CD14-positive monocyte (primary cell): ENCODE measurements around the gene KHDRBS2. TPM values are rescaled to one million over a fixed set of nuclear protein-coding genes. Genes with fewer than 3 reads are reported as not detected.
A peak's percentile ranks its signal among the peaks of the same experiment; 100 is the strongest.

Experiments used
- DNase-seq, 3 donors: peaks; one replicate each; pipeline ENCODE4 v3.0.0-alpha.2; 2011 to 2022
- H2AFZ ChIP-seq: 2 replicates; pipeline ENCODE4 v1.6.0; 2012; ENCODE audit warnings: mild to moderate bottlenecking, low read depth, low read length, inconsistent platforms; ENCODE audit not compliant: insufficient read depth, poor library complexity, severe bottlenecking
- H3K27ac ChIP-seq, 2 donors: 1 replicate in 1 of 2; 2 replicates in 1 of 2; pipeline ENCODE4 v1.5.1; 2012 to 2013; ENCODE audit warnings: low read length in 2 of 2, control low read depth in 1 of 2, inconsistent platforms in 1 of 2, low read depth in 1 of 2, mild to moderate bottlenecking in 1 of 2
- H3K27me3 ChIP-seq, 2 donors: one replicate each; pipeline versions ENCODE4 v1.6.0 to v1.6.1; 2011 to 2013; ENCODE audit warnings: low read length in 2 of 2; ENCODE audit not compliant: control insufficient read depth in 2 of 2, insufficient read depth in 2 of 2
- H3K36me3 ChIP-seq, 2 donors: replicated peaks in 1 of 2; 1 replicate in 1 of 2; 2 replicates in 1 of 2; pipeline versions ENCODE4 v1.5.1 to v1.6.1; 2012 to 2013; ENCODE audit warnings: low read length in 2 of 2, control low read depth in 1 of 2, inconsistent platforms in 1 of 2, mild to moderate bottlenecking in 1 of 2; ENCODE audit not compliant: insufficient read depth in 2 of 2, control insufficient read depth in 1 of 2
- H3K4me1 ChIP-seq, 2 donors: 1 replicate in 1 of 2; 2 replicates in 1 of 2; pipeline versions ENCODE4 v1.5.1 to v1.6.1; 2012 to 2013; ENCODE audit warnings: low read length in 2 of 2, control low read depth in 1 of 2, inconsistent platforms in 1 of 2, mild to moderate bottlenecking in 1 of 2, moderate library complexity in 1 of 2; ENCODE audit not compliant: insufficient read depth in 2 of 2, control insufficient read depth in 1 of 2
- H3K4me2 ChIP-seq: replicated peaks from 2 replicates; pipeline ENCODE3; 2012; ENCODE audit warnings: low read length, moderate library complexity, mild to moderate bottlenecking; ENCODE audit not compliant: poor library complexity, severe bottlenecking; ENCODE audit errors: extremely low read depth
- H3K4me3 ChIP-seq, 3 experiments: fragments of 200-600 bp in 1 of 3; sonication (generic) in 1 of 3; replicated peaks in 1 of 3; 1 replicate in 2 of 3; 2 replicates in 1 of 3; pipeline ENCODE4 v1.5.1; 2011 to 2013; ENCODE audit warnings: low read length in 3 of 3, mild to moderate bottlenecking in 3 of 3, control low read depth in 2 of 3, low read depth in 2 of 3, inconsistent platforms in 1 of 3, moderate library complexity in 1 of 3
- H3K79me2 ChIP-seq: 2 replicates; pipeline ENCODE4 v1.6.0; 2012; ENCODE audit warnings: mild to moderate bottlenecking, control low read depth, inconsistent platforms, low read length, moderate library complexity; ENCODE audit not compliant: insufficient read depth
- H3K9ac ChIP-seq: 2 replicates; pipeline ENCODE4 v1.6.0; 2017; ENCODE audit warnings: low read length, mild to moderate bottlenecking; ENCODE audit not compliant: insufficient read depth, poor library complexity, severe bottlenecking
- H3K9me3 ChIP-seq, 2 donors: replicated peaks in 1 of 2; 1 replicate in 1 of 2; 2 replicates in 1 of 2; pipeline versions ENCODE4 v1.5.1 to v1.6.1; 2012 to 2013; ENCODE audit warnings: low read length in 2 of 2, control low read depth in 1 of 2; ENCODE audit not compliant: control insufficient read depth in 1 of 2, insufficient read depth in 1 of 2
- H4K20me1 ChIP-seq: 2 replicates; pipeline ENCODE4 v1.6.0; 2012; ENCODE audit warnings: mild to moderate bottlenecking, low read length, control low read depth, moderate library complexity; ENCODE audit not compliant: insufficient read depth
- H3K27ac Mint-ChIP-seq, 7 donors: one replicate each; pipeline ENCODE4 v1.8.0; 2020; ENCODE audit warnings: mild to moderate bottlenecking in 7 of 7, mixed read lengths in 7 of 7, moderate library complexity in 6 of 7, inconsistent platforms in 2 of 7
- H3K27me3 Mint-ChIP-seq, 3 donors: one replicate each; pipeline ENCODE4 v1.8.0; 2021 to 2022; ENCODE audit warnings: low read depth in 3 of 3, mild to moderate bottlenecking in 3 of 3, mixed read lengths in 3 of 3, moderate library complexity in 3 of 3, inconsistent platforms in 1 of 3
- H3K36me3 Mint-ChIP-seq, 2 donors: one replicate each; pipeline ENCODE4 v1.8.0; 2020; ENCODE audit warnings: mixed read lengths in 2 of 2, inconsistent platforms in 1 of 2, mild to moderate bottlenecking in 1 of 2
- H3K4me1 Mint-ChIP-seq: one replicate; pipeline ENCODE4 v1.8.0; 2020; ENCODE audit warnings: mild to moderate bottlenecking, mixed read lengths
- H3K4me3 Mint-ChIP-seq, 2 donors: one replicate each; pipeline ENCODE4 v1.8.0; 2020; ENCODE audit warnings: mild to moderate bottlenecking in 2 of 2, mixed read lengths in 2 of 2, moderate library complexity in 1 of 2
- H3K9me3 Mint-ChIP-seq, 7 donors: one replicate each; pipeline ENCODE4 v1.8.0; 2020 to 2022; ENCODE audit warnings: mixed read lengths in 7 of 7, mild to moderate bottlenecking in 6 of 7, moderate library complexity in 6 of 7, inconsistent platforms in 2 of 7
- WGBS: methylation state at CpG from one replicate; pipeline ENCODE4 v1.1.5; 2013; ENCODE audit warnings: missing lambda C conversion rate; ENCODE audit not compliant: insufficient coverage; 5-methylcytosine and 5-hydroxymethylcytosine counted together
- intact Hi-C, 2 donors: fragments of 100-400 bp; cut with micrococcal nuclease; formaldehyde crosslinking; loops; one replicate each; pipeline versions ENCODE4 v1.15.0 to v1.15.1; 2023
- polyA plus RNA-seq, 3 donors: library from polyadenylated mRNA; depleted of rRNA in 1 of 3; unstranded in 2 of 3; stranded (reverse) in 1 of 3; fragments of 300-500 nt in 2 of 3; fragments of >200 nt in 1 of 3; fragmentation: Illumina TruSeq in 2 of 3; gene quantifications; 1 replicate in 2 of 3; 2 replicates in 1 of 3; pipeline ENCODE4 v1.2.3, GENCODE V29; 2012 to 2021
- TF ChIP-seq, protein P1 (sequence below): fragments of 200-600 bp; IDR thresholded peaks from one replicate; pipeline ENCODE4 v1.8.0; 2022; ENCODE audit warnings: antibody characterized with exemption, mild to moderate bottlenecking

Gene KHDRBS2
- polyA plus RNA-seq, 3 donors = 0.09 to 0.57 (median 0.14) TPM

DNA sequence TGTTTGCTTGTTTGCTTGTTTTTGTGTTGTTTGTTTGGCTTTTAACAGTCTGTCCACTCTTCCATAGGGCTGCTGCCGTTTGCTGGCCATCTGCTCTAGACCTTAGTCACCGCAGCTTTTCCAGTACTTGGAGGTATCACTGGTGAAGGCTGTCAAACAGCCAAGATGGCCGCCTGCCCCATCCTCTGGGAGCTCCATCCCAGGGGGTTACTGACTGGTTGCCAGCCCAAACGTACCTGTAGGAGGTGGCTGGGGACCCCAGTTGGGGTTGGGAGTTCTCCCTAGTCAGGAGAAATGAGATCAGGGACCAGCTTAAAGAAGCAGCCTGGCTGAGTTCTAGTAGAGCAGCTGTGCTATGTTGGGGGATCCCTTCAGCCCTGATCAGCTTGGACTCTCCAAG is 418.4 kb downstream of the KHDRBS2 start:
- no peaks in the 10 kb centered on the region for H3K36me3 Mint-ChIP-seq
- TF ChIP-seq, protein P1, sequence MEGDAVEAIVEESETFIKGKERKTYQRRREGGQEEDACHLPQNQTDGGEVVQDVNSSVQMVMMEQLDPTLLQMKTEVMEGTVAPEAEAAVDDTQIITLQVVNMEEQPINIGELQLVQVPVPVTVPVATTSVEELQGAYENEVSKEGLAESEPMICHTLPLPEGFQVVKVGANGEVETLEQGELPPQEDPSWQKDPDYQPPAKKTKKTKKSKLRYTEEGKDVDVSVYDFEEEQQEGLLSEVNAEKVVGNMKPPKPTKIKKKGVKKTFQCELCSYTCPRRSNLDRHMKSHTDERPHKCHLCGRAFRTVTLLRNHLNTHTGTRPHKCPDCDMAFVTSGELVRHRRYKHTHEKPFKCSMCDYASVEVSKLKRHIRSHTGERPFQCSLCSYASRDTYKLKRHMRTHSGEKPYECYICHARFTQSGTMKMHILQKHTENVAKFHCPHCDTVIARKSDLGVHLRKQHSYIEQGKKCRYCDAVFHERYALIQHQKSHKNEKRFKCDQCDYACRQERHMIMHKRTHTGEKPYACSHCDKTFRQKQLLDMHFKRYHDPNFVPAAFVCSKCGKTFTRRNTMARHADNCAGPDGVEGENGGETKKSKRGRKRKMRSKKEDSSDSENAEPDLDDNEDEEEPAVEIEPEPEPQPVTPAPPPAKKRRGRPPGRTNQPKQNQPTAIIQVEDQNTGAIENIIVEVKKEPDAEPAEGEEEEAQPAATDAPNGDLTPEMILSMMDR = no peak
- Histone ChIP-seq H3K27ac (no peak overlapping the region), H3K9ac (no peak overlapping the region), H3K36me3 (no peaks in the 10 kb centered on the region), H3K4me2 (no peak overlapping the region), H3K9me3 (peaks cover 38 to 42% of the 10 kb centered on the region in 2 donors), H2AFZ (no peak overlapping the region), H4K20me1 (no peaks in the 10 kb centered on the region), H3K27me3 (no peaks in the 10 kb centered on the region), H3K4me1 (no peaks in the 10 kb centered on the region), H3K79me2 (no peaks in the 10 kb centered on the region), H3K4me3 (no peak overlapping the region)
- H3K27me3 Mint-ChIP-seq = peaks cover 0 to 2% (median 2%) of the 10 kb centered on the region in 3 donors
- no peak overlapping the region for H3K4me3 Mint-ChIP-seq
- intact Hi-C loops = no loop called here
- no peaks in the 10 kb centered on the region for H3K4me1 Mint-ChIP-seq
- H3K27ac Mint-ChIP-seq = peak overlapping the region in 1 of 7 donors; percentile 32
- WGBS = 84% methylated on average over 4 of the region's 4 CpGs
- no peak for DNase-seq
- H3K9me3 Mint-ChIP-seq = peaks cover 25 to 48% (median 36%) of the 10 kb centered on the region in 7 donors

DNA sequence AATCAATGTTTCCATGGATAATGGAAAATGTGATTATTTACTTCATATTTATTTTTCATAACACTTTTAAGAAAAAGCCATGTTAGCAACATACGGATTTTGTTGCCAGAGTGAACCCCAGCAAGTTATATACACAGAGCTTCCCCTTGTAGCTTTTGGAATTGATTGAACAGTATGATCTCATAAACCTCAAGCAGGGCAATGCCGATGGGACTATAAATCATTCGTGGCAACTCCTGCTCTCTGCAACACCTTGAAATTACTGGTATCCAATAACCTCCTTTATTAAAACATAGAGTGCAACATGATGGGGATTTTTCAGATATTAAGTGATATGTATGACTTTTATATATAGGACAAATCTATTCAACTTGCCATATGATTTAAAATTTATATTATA is 428.5 kb downstream of the KHDRBS2 start:
- no peak for DNase-seq
- Histone ChIP-seq H3K4me2 (no peak overlapping the region), H3K4me1 (no peaks in the 10 kb centered on the region), H3K27me3 (no peaks in the 10 kb centered on the region), H3K9ac (no peak overlapping the region), H3K79me2 (no peaks in the 10 kb centered on the region), H3K9me3 (peaks cover 0 to 2% of the 10 kb centered on the region in 2 donors), H3K4me3 (no peak overlapping the region), H2AFZ (no peak overlapping the region), H4K20me1 (no peaks in the 10 kb centered on the region), H3K36me3 (no peaks in the 10 kb centered on the region), H3K27ac (no peak overlapping the region)
- no peaks in the 10 kb centered on the region for H3K36me3 Mint-ChIP-seq
- no peak overlapping the region for H3K27ac Mint-ChIP-seq
- peaks cover 0 to 9% (median 3%) of the 10 kb centered on the region in 7 donors for H3K9me3 Mint-ChIP-seq
- H3K4me3 Mint-ChIP-seq = no peak overlapping the region
- H3K27me3 Mint-ChIP-seq = no peaks in the 10 kb centered on the region
- intact Hi-C loops = no loop called here
- WGBS = no CpG with 5 or more reads among the region's 3 CpGs
- no peaks in the 10 kb centered on the region for H3K4me1 Mint-ChIP-seq
- TF ChIP-seq, protein P1 = no peak
